Fibroblast of lung (primary cell): ENCODE data around the gene TOX2.

ENCODE experiments used
- CTCF ChIP-seq, 2 donors: IDR thresholded peaks in 1 of 2; conservative IDR thresholded peaks in 1 of 2; 1 replicate in 1 of 2; 2 replicates in 1 of 2; pipeline ENCODE4 v1.5.1; 2011 to 2012; ENCODE audit warnings: low read length in 2 of 2, control low read depth in 1 of 2, inconsistent platforms in 1 of 2, low read depth in 1 of 2, mild to moderate bottlenecking in 1 of 2
- EZH2 ChIP-seq: IDR thresholded peaks from 2 replicates; pipeline ENCODE4 v1.5.1; 2012; ENCODE audit warnings: low read length, control low read depth, mild to moderate bottlenecking; ENCODE audit errors: missing control alignments

- no peak for TF ChIP-seq CTCF (conservative IDR thresholded peaks at IDR 0.05 in 1 of 2, IDR thresholded peaks at IDR 0.05 in 1 of 2; ENCODE audit: low read depth in 1 of 2, low read length in 2 of 2)
- no peak for TF ChIP-seq EZH2
These were observed 154.8 kb downstream of the TOX2 start for GRCh38 chr20:44069203-44070011.
